ENCODE data around the gene MRPS26. TPM values are rescaled to one million over a fixed set of nuclear protein-coding genes. Genes with fewer than 3 reads are reported as not detected.
"Not testable (repeated sequence)": the region's sequence is repeated elsewhere in the genome, so short reads cannot be mapped to it uniquely, and the experiment has no call there.

MRPS26 gene
- total RNA-seq, 1 experiment from 2014 or later: 84.3 TPM

DNA sequence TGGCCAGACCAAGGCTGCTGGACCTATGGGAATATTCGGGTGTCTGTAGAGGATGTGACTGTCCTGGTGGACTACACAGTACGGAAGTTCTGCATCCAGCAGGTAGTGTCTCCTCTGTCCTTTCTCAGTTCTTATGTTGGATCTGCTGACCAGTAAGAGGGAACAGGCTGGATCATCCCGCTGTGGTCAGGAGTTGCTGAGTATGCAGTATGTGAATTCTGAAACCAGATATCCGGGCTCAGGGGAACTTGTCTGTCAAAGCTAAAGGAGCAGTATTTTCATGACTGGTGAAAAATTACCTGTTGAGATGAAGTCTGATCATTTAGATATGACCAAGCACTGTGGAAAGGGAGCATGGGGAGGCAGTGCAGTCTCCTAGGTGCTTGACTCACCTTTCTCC is 24.5 kb upstream of the MRPS26 start (continued):
- no peak for TF ChIP-seq POLR2AphosphoS5 (IDR thresholded peaks at IDR 0.05; ENCODE audit: low read depth, low read length)

GRCh38 chr20:3021777-3022176 is 24.1 kb upstream of the MRPS26 start:
- Histone ChIP-seq H2AFZ (ENCODE audit: low read depth, low read length, poor library complexity, severe bottlenecking) (no peak overlapping the region), H3K36me3 (ENCODE audit: control insufficient read depth in 1 of 2, insufficient read depth in 2 of 2, low read length in 2 of 2) (peaks cover 6 to 15% of the 10 kb centered on the region in 2 experiments; a peak in 3 of 4 replicates), H3K79me2 (ENCODE audit: insufficient read depth, low read length) (no peaks in the 10 kb centered on the region), H4K20me1 (ENCODE audit: insufficient read depth) (no peaks in the 10 kb centered on the region), H3K4me2 (ENCODE audit: low read length) (no peak overlapping the region), H3K4me3 (replicated peaks in 1 of 2; ENCODE audit: low read depth in 1 of 2, low read length in 2 of 2) (no peak overlapping the region), H3K9me3 (ENCODE audit: control insufficient read depth in 1 of 2, insufficient read depth in 1 of 2, low read depth in 1 of 2, low read length in 2 of 2) (no peaks in the 10 kb centered on the region), H3K27me3 (ENCODE audit: insufficient read depth, low read length) (no peaks in the 10 kb centered on the region), H3K9me2 (ENCODE audit: insufficient read depth) (no peaks in the 10 kb centered on the region), H3K27ac (ENCODE audit: low read depth, low read length) (no peak overlapping the region), H3K4me1 (ENCODE audit: control insufficient read depth in 1 of 2, insufficient read depth in 2 of 2, low read length in 2 of 2) (no peaks in the 10 kb centered on the region), H3K9ac (ENCODE audit: low read length) (no peak overlapping the region)
- intact Hi-C loops (cut with micrococcal nuclease): no loop called here
- ChIA-PET CTCF (no interaction called here), RAD21 (ENCODE audit: low non-redundant PET in 1 of 2, low total read pairs in 2 of 2, uncharacterized antibody in 2 of 2, unreplicated experiment in 2 of 2) (no interaction called here), POLR2A (no interaction called here)
- no TSS peak for BruUV-seq (replicated peaks)
- no peak for ATAC-seq
- TF ChIP-seq CBX3 (IDR thresholded peaks at IDR 0.05; ENCODE audit: low read depth) (no peak), SRF (IDR thresholded peaks at IDR 0.05; ENCODE audit: low read depth) (no peak), MAX (IDR thresholded peaks at IDR 0.05) (no peak), ATF3 (IDR thresholded peaks at IDR 0.05) (no peak), CEBPB (IDR thresholded peaks at IDR 0.05; ENCODE audit: low read depth) (no peak), POLR2AphosphoS5 (IDR thresholded peaks at IDR 0.05; ENCODE audit: low read depth, low read length) (no peak), EZH2phosphoT487 (IDR thresholded peaks at IDR 0.05; ENCODE audit: borderline replicate concordance) (no peak), JUND (IDR thresholded peaks at IDR 0.05) (no peak), EGR1 (IDR thresholded peaks at IDR 0.05; ENCODE audit: low read depth) (no peak), SP1 (IDR thresholded peaks at IDR 0.05; ENCODE audit: low read depth) (no peak)
- TF ChIP-seq, protein P1, sequence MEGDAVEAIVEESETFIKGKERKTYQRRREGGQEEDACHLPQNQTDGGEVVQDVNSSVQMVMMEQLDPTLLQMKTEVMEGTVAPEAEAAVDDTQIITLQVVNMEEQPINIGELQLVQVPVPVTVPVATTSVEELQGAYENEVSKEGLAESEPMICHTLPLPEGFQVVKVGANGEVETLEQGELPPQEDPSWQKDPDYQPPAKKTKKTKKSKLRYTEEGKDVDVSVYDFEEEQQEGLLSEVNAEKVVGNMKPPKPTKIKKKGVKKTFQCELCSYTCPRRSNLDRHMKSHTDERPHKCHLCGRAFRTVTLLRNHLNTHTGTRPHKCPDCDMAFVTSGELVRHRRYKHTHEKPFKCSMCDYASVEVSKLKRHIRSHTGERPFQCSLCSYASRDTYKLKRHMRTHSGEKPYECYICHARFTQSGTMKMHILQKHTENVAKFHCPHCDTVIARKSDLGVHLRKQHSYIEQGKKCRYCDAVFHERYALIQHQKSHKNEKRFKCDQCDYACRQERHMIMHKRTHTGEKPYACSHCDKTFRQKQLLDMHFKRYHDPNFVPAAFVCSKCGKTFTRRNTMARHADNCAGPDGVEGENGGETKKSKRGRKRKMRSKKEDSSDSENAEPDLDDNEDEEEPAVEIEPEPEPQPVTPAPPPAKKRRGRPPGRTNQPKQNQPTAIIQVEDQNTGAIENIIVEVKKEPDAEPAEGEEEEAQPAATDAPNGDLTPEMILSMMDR (IDR thresholded peaks at IDR 0.05 in 2 of 3, conservative IDR thresholded peaks at IDR 0.05 in 1 of 3; ENCODE audit: borderline replicate concordance in 1 of 3, insufficient read depth in 1 of 3, low read depth in 2 of 3, low read length in 2 of 3): no peak
- DNase-seq (ENCODE audit: low read depth, low spot score): no peak

DNA sequence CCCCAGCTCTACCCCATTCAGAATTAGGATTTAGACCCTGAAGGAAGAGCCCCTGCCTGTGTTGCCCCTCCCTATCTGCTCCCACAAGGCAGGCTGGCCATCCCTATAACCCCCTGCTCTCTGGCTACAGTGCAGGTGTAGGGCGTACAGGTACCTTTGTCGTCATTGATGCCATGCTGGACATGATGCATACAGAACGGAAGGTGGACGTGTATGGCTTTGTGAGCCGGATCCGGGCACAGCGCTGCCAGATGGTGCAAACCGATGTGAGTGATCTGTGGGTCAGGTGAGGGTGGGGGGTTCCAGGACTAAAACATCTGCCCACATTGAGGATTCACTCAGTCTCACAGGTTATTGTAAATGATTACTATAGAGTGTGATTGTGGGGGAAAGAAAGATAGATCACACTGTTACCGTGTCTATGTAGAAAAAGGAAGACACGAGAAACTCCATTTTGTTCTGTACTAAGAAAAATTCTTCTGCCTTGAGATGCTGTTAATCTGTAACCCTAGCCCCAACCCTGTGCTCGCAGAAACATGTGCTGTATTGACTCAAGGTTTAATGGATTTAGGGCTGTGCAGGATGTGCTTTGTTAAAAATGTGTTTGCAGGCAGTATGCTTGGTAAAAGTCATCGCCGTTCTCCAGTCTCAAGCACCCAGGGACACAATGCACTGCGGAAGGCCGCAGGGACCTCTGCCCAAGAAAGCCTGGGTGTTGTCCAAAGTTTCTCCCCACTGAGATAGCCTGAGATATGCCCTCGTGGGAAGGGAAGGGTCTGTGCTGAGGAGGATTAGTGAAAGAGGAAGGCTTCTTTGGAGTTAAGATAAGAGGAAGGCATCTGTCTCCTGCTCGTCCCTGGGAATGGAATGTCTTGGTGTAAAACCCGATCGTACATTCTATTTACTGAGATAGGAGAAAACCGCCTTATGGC is 23.0 kb upstream of the MRPS26 start:
- H3K36me3 ChIP-seq (ENCODE audit: control insufficient read depth in 1 of 2, insufficient read depth in 2 of 2, low read length in 2 of 2): peaks cover 8 to 25% of the 10 kb centered on the region in 2 experiments; a peak in 3 of 4 replicates
- H4K20me1 ChIP-seq (ENCODE audit: insufficient read depth); H3K9me2 ChIP-seq (ENCODE audit: insufficient read depth); H3K27ac ChIP-seq (ENCODE audit: low read depth, low read length); H3K4me3 ChIP-seq (replicated peaks in 1 of 2; ENCODE audit: low read depth in 1 of 2, low read length in 2 of 2); intact Hi-C loops (cut with micrococcal nuclease); H3K79me2 ChIP-seq (ENCODE audit: insufficient read depth, low read length); H3K27me3 ChIP-seq (ENCODE audit: insufficient read depth, low read length); H2AFZ ChIP-seq (ENCODE audit: low read depth, low read length, poor library complexity, severe bottlenecking); POLR2A ChIA-PET; H3K4me1 ChIP-seq (ENCODE audit: control insufficient read depth in 1 of 2, insufficient read depth in 2 of 2, low read length in 2 of 2); H3K9me3 ChIP-seq (ENCODE audit: control insufficient read depth in 1 of 2, insufficient read depth in 1 of 2, low read depth in 1 of 2, low read length in 2 of 2); RAD21 ChIA-PET (ENCODE audit: low non-redundant PET in 1 of 2, low total read pairs in 2 of 2, uncharacterized antibody in 2 of 2, unreplicated experiment in 2 of 2); DNase-seq (ENCODE audit: low read depth, low spot score); H3K4me2 ChIP-seq (ENCODE audit: low read length); ATAC-seq; H3K9ac ChIP-seq (ENCODE audit: low read length); BruUV-seq (replicated peaks); CTCF ChIA-PET: not testable (repeated sequence)

All from HCT116 (cell line).